ENCODE measurements around the gene ALG6. TPM values are rescaled to one million over a fixed set of nuclear protein-coding genes. Genes with fewer than 3 reads are reported as not detected.
"Not testable (repeated sequence)": the region's sequence is repeated elsewhere in the genome, so short reads cannot be mapped to it uniquely, and the experiment has no call there.

Gene ALG6
- total and polyA plus RNA-seq, 5 donors from 2014 or later: 20.0 to 26.7 (median 21.2) TPM

GRCh38 chr1:63405987-63406386, 38.6 kb downstream of the ALG6 start:
- H3K27ac Mint-ChIP-seq: no peak overlapping the region
- Histone ChIP-seq H3K27me3 (ENCODE audit: control insufficient read depth, insufficient read depth, low read length) (no peaks in the 10 kb centered on the region), H3K9me3 (ENCODE audit: control insufficient read depth in 2 of 2, low read length in 2 of 2) (no peaks in the 10 kb centered on the region), H3K27ac (ENCODE audit: insufficient read depth, low read length, poor library complexity, severe bottlenecking) (no peak overlapping the region), H3K36me3 (ENCODE audit: control insufficient read depth, insufficient read depth, low read length) (peaks cover 44% of the 10 kb centered on the region), H3K4me3 (ENCODE audit: low read depth, low read length) (no peak overlapping the region), H3K4me1 (ENCODE audit: control insufficient read depth, insufficient read depth, low read length, poor library complexity, severe bottlenecking) (no peaks in the 10 kb centered on the region)
- no peaks in the 10 kb centered on the region for H3K27me3 Mint-ChIP-seq
- DNase-seq: no peak
- no peak for ATAC-seq (ENCODE audit: low read depth in 2 of 2)
- peaks cover 63% of the 10 kb centered on the region for H3K36me3 Mint-ChIP-seq
- H3K9me3 Mint-ChIP-seq: no peaks in the 10 kb centered on the region
- H3K4me1 Mint-ChIP-seq: peaks cover 0 to 9% (median 4%) of the 10 kb centered on the region in 4 donors
- no peak overlapping the region for H3K4me3 Mint-ChIP-seq

GRCh38 chr1:63407002-63407401, 39.6 kb downstream of the ALG6 start:
- Histone ChIP-seq H3K36me3 (ENCODE audit: control insufficient read depth, insufficient read depth, low read length) (peaks cover 48% of the 10 kb centered on the region), H3K27ac (ENCODE audit: insufficient read depth, low read length, poor library complexity, severe bottlenecking) (no peak overlapping the region), H3K4me3 (ENCODE audit: low read depth, low read length) (no peak overlapping the region), H3K27me3 (ENCODE audit: control insufficient read depth, insufficient read depth, low read length) (no peaks in the 10 kb centered on the region), H3K4me1 (ENCODE audit: control insufficient read depth, insufficient read depth, low read length, poor library complexity, severe bottlenecking) (no peaks in the 10 kb centered on the region), H3K9me3 (ENCODE audit: control insufficient read depth in 2 of 2, low read length in 2 of 2) (no peaks in the 10 kb centered on the region)
- Mint-ChIP-seq H3K27me3 (no peaks in the 10 kb centered on the region), H3K4me3 (no peak overlapping the region), H3K36me3 (peaks cover 64% of the 10 kb centered on the region), H3K4me1 (peaks cover 0 to 9% (median 4%) of the 10 kb centered on the region in 4 donors), H3K27ac (no peak overlapping the region), H3K9me3 (no peaks in the 10 kb centered on the region)
- ATAC-seq (ENCODE audit: low read depth in 2 of 2) (no peak), DNase-seq (no peak)

- Mint-ChIP-seq H3K36me3 (peaks cover 69% of the 10 kb centered on the region), H3K4me3 (no peak overlapping the region), H3K4me1 (peaks cover 0 to 9% (median 4%) of the 10 kb centered on the region in 4 donors), H3K27me3 (no peaks in the 10 kb centered on the region), H3K9me3 (no peaks in the 10 kb centered on the region), H3K27ac (no peak overlapping the region)
- no peak overlapping the region for H3K4me3 ChIP-seq (ENCODE audit: low read depth, low read length)
- no peaks in the 10 kb centered on the region for H3K4me1 ChIP-seq (ENCODE audit: control insufficient read depth, insufficient read depth, low read length, poor library complexity, severe bottlenecking)
- H3K27ac ChIP-seq (ENCODE audit: insufficient read depth, low read length, poor library complexity, severe bottlenecking): no peak overlapping the region
- DNase-seq: no peak
- H3K27me3 ChIP-seq (ENCODE audit: control insufficient read depth, insufficient read depth, low read length): no peaks in the 10 kb centered on the region
- ATAC-seq (ENCODE audit: low read depth in 2 of 2): no peak
- peaks cover 57% of the 10 kb centered on the region for H3K36me3 ChIP-seq (ENCODE audit: control insufficient read depth, insufficient read depth, low read length)
- H3K9me3 ChIP-seq (ENCODE audit: control insufficient read depth in 2 of 2, low read length in 2 of 2): no peaks in the 10 kb centered on the region
These were observed 40.9 kb downstream of the ALG6 start for GRCh38 chr1:63408331-63408730.

- H3K4me3 ChIP-seq (ENCODE audit: low read depth, low read length): no peak overlapping the region
- H3K27ac ChIP-seq (ENCODE audit: insufficient read depth, low read length, poor library complexity, severe bottlenecking): no peak overlapping the region
- H3K36me3 ChIP-seq (ENCODE audit: control insufficient read depth, insufficient read depth, low read length): peaks cover 38% of the 10 kb centered on the region
- no peaks in the 10 kb centered on the region for H3K9me3 ChIP-seq (ENCODE audit: control insufficient read depth in 2 of 2, low read length in 2 of 2)
- H3K4me1 ChIP-seq (ENCODE audit: control insufficient read depth, insufficient read depth, low read length, poor library complexity, severe bottlenecking): no peaks in the 10 kb centered on the region
- peaks cover 0 to 9% (median 3%) of the 10 kb centered on the region in 4 donors for H3K4me1 Mint-ChIP-seq
- no peaks in the 10 kb centered on the region for H3K27me3 Mint-ChIP-seq
- no peaks in the 10 kb centered on the region for H3K9me3 Mint-ChIP-seq
- DNase-seq: no peak
- peaks cover 55% of the 10 kb centered on the region for H3K36me3 Mint-ChIP-seq
- H3K4me3 Mint-ChIP-seq: no peak overlapping the region
- no peak for ATAC-seq (ENCODE audit: low read depth in 2 of 2)
- H3K27me3 ChIP-seq (ENCODE audit: control insufficient read depth, insufficient read depth, low read length): no peaks in the 10 kb centered on the region
- no peak overlapping the region for H3K27ac Mint-ChIP-seq
These were observed 43.6 kb downstream of the ALG6 start for GRCh38 chr1:63411066-63411465.

- no peaks in the 10 kb centered on the region for H3K4me1 ChIP-seq (ENCODE audit: control insufficient read depth, insufficient read depth, low read length, poor library complexity, severe bottlenecking)
- ATAC-seq (ENCODE audit: low read depth in 2 of 2) (no peak), DNase-seq (no peak)
- H3K27me3 ChIP-seq (ENCODE audit: control insufficient read depth, insufficient read depth, low read length): no peaks in the 10 kb centered on the region
- Mint-ChIP-seq H3K36me3 (peaks cover 51% of the 10 kb centered on the region), H3K27me3 (no peaks in the 10 kb centered on the region), H3K9me3 (no peaks in the 10 kb centered on the region), H3K4me1 (peaks cover 0 to 7% (median under 1%) of the 10 kb centered on the region in 4 donors), H3K4me3 (no peak overlapping the region), H3K27ac (peak overlapping the region in 1 of 3 donors; percentile 18)
- H3K9me3 ChIP-seq (ENCODE audit: control insufficient read depth in 2 of 2, low read length in 2 of 2): no peaks in the 10 kb centered on the region
- H3K4me3 ChIP-seq (ENCODE audit: low read depth, low read length): no peak overlapping the region
- H3K27ac ChIP-seq (ENCODE audit: insufficient read depth, low read length, poor library complexity, severe bottlenecking): no peak overlapping the region
- peaks cover 21% of the 10 kb centered on the region for H3K36me3 ChIP-seq (ENCODE audit: control insufficient read depth, insufficient read depth, low read length)
These were observed 46.0 kb downstream of the ALG6 start for GRCh38 chr1:63413394-63413793.

- Mint-ChIP-seq H3K27me3 (no peaks in the 10 kb centered on the region), H3K27ac (peak overlapping the region in 1 of 3 donors; percentile 77), H3K4me1 (peaks cover 0 to 7% (median 0%) of the 10 kb centered on the region in 4 donors), H3K4me3 (no peak overlapping the region), H3K9me3 (no peaks in the 10 kb centered on the region), H3K36me3 (peaks cover 45% of the 10 kb centered on the region)
- Histone ChIP-seq H3K9me3 (ENCODE audit: control insufficient read depth in 2 of 2, low read length in 2 of 2) (no peaks in the 10 kb centered on the region), H3K4me3 (ENCODE audit: low read depth, low read length) (no peak overlapping the region), H3K4me1 (ENCODE audit: control insufficient read depth, insufficient read depth, low read length, poor library complexity, severe bottlenecking) (no peaks in the 10 kb centered on the region), H3K27me3 (ENCODE audit: control insufficient read depth, insufficient read depth, low read length) (no peaks in the 10 kb centered on the region), H3K27ac (ENCODE audit: insufficient read depth, low read length, poor library complexity, severe bottlenecking) (no peak overlapping the region), H3K36me3 (ENCODE audit: control insufficient read depth, insufficient read depth, low read length) (peaks cover 25% of the 10 kb centered on the region)
- DNase-seq (no peak), ATAC-seq (ENCODE audit: low read depth in 2 of 2) (no peak)
These were observed 47.4 kb downstream of the ALG6 start for GRCh38 chr1:63414691-63415365.

GRCh38 chr1:63418101-63418500, 50.7 kb downstream of the ALG6 start:
- no peaks in the 10 kb centered on the region for H3K27me3 ChIP-seq (ENCODE audit: control insufficient read depth, insufficient read depth, low read length)
- no peaks in the 10 kb centered on the region for H3K9me3 ChIP-seq (ENCODE audit: control insufficient read depth in 2 of 2, low read length in 2 of 2)
- peaks cover 52% of the 10 kb centered on the region for H3K36me3 Mint-ChIP-seq
- no peak overlapping the region for H3K4me3 ChIP-seq (ENCODE audit: low read depth, low read length)
- H3K27ac ChIP-seq (ENCODE audit: insufficient read depth, low read length, poor library complexity, severe bottlenecking): no peak overlapping the region
- DNase-seq (no peak), ATAC-seq (ENCODE audit: low read depth in 2 of 2) (no peak)
- H3K36me3 ChIP-seq (ENCODE audit: control insufficient read depth, insufficient read depth, low read length): peaks cover 22% of the 10 kb centered on the region
- no peaks in the 10 kb centered on the region for H3K4me1 ChIP-seq (ENCODE audit: control insufficient read depth, insufficient read depth, low read length, poor library complexity, severe bottlenecking)
- H3K4me3 Mint-ChIP-seq: no peak overlapping the region
- H3K27me3 Mint-ChIP-seq: no peaks in the 10 kb centered on the region
- peaks cover 0 to 2% (median 0%) of the 10 kb centered on the region in 4 donors for H3K4me1 Mint-ChIP-seq
- no peaks in the 10 kb centered on the region for H3K9me3 Mint-ChIP-seq
- no peak overlapping the region for H3K27ac Mint-ChIP-seq

GRCh38 chr1:63420746-63421145, 53.3 kb downstream of the ALG6 start:
- H3K27ac Mint-ChIP-seq; H3K9me3 Mint-ChIP-seq; H3K4me1 ChIP-seq (ENCODE audit: control insufficient read depth, insufficient read depth, low read length, poor library complexity, severe bottlenecking); H3K27me3 ChIP-seq (ENCODE audit: control insufficient read depth, insufficient read depth, low read length); H3K4me3 ChIP-seq (ENCODE audit: low read depth, low read length); H3K4me1 Mint-ChIP-seq; H3K27ac ChIP-seq (ENCODE audit: insufficient read depth, low read length, poor library complexity, severe bottlenecking); H3K4me3 Mint-ChIP-seq; DNase-seq; ATAC-seq (ENCODE audit: low read depth in 2 of 2); H3K9me3 ChIP-seq (ENCODE audit: control insufficient read depth in 2 of 2, low read length in 2 of 2); H3K27me3 Mint-ChIP-seq: not testable (repeated sequence)
- peaks cover 46% of the 10 kb centered on the region for H3K36me3 Mint-ChIP-seq
- peaks cover 19% of the 10 kb centered on the region for H3K36me3 ChIP-seq (ENCODE audit: control insufficient read depth, insufficient read depth, low read length)
